Endothelial cell of umbilical vein (primary cell): ENCODE measurements around the gene ADGRL3. TPM values are rescaled to one million over a fixed set of nuclear protein-coding genes. Genes with fewer than 3 reads are reported as not detected.

Source experiments
- BruUV-seq: library from RNA; stranded (reverse); fragments of 400-500 nt; replicated peaks from 2 replicates; lab custom pipeline; 2021; lab: Mats Ljungman, UMichigan
- CTCF ChIA-PET: fragments of 300-600, 350-600 bp; sonication (Branson Sonifier 250); formaldehyde crosslinking; loops from one replicate; lab custom pipeline; 2021; ENCODE audit warnings: antibody characterized with exemption, inconsistent platforms; lab: Charles Lee
- POLR2A ChIA-PET: fragments of 300-600, 350-600 bp; sonication (Branson Sonifier 250); formaldehyde crosslinking; loops from one replicate; lab custom pipeline; 2021; ENCODE audit warnings: antibody characterized with exemption, inconsistent platforms; lab: Charles Lee
- DNase-seq: peaks from one replicate; pipeline ENCODE4 v3.0.0-alpha.2; 2011; ENCODE audit warnings: low read depth, low spot score
- FAIRE-seq: peaks from 2 replicates; lab custom pipeline; 2011; peaks lifted over from hg19 to GRCh38; lab: Jason Lieb, UNC
- H2AFZ ChIP-seq: 2 replicates; pipeline ENCODE4 v1.6.0; 2012; ENCODE audit warnings: low read depth, low read length, control low read depth, inconsistent platforms
- H3K27ac ChIP-seq: 2 replicates; pipeline ENCODE4 v1.5.1; 2011; ENCODE audit warnings: low read depth, mild to moderate bottlenecking, control low read depth, low read length, moderate library complexity; ENCODE audit not compliant: insufficient read depth
- H3K27me3 ChIP-seq, 2 experiments: 2 replicates each; pipeline versions ENCODE4 v1.6.0 to v1.6.1; 2011; ENCODE audit warnings: low read length in 2 of 2, mixed read lengths in 1 of 2; ENCODE audit not compliant: control insufficient read depth in 2 of 2, insufficient read depth in 2 of 2
- H3K36me3 ChIP-seq, 2 experiments: 2 replicates in 1 of 2; 3 replicates in 1 of 2; pipeline ENCODE4 v1.5.1; 2011; ENCODE audit warnings: low read length in 2 of 2, mild to moderate bottlenecking in 1 of 2, moderate library complexity in 1 of 2; ENCODE audit not compliant: control insufficient read depth in 2 of 2, insufficient read depth in 2 of 2; ENCODE audit errors: extremely low read depth in 1 of 2
- H3K4me1 ChIP-seq: 3 replicates; pipeline ENCODE4 v1.5.1; 2011; ENCODE audit warnings: mild to moderate bottlenecking, low read length; ENCODE audit not compliant: control insufficient read depth, insufficient read depth; ENCODE audit errors: extremely low read depth
- H3K4me2 ChIP-seq: 2 replicates; pipeline ENCODE4 v1.6.1; 2011; ENCODE audit warnings: low read length, control low read depth, mixed read lengths; ENCODE audit not compliant: insufficient read depth
- H3K4me3 ChIP-seq, 3 experiments: fragments of 200-600 bp in 1 of 3; sonication (generic), shearing (Covaris generic) in 1 of 3; replicated peaks in 1 of 3; 2 replicates each; pipeline ENCODE4 v1.5.1; 2011 to 2016; ENCODE audit warnings: control low read depth in 3 of 3, low read length in 3 of 3, mild to moderate bottlenecking in 2 of 3, inconsistent platforms in 1 of 3, low read depth in 1 of 3, moderate library complexity in 1 of 3; ENCODE audit not compliant: insufficient read depth in 1 of 3
- H3K79me2 ChIP-seq: 2 replicates; pipeline ENCODE4 v1.6.0; 2012; ENCODE audit warnings: low read length, inconsistent platforms; ENCODE audit not compliant: control insufficient read depth, insufficient read depth
- H3K9ac ChIP-seq: replicated peaks from 2 replicates; pipeline ENCODE3; 2011; ENCODE audit warnings: low read length, control low read depth; ENCODE audit not compliant: insufficient read depth; ENCODE audit errors: extremely low read depth
- H3K9me1 ChIP-seq: replicated peaks from 3 replicates; pipeline ENCODE4 v1.6.0; 2011; ENCODE audit warnings: mild to moderate bottlenecking, low read length; ENCODE audit not compliant: control insufficient read depth, insufficient read depth; ENCODE audit errors: extremely low read depth
- H3K9me3 ChIP-seq: replicated peaks from 2 replicates; pipeline ENCODE4 v1.5.1; 2012; ENCODE audit warnings: low read length, inconsistent platforms; ENCODE audit not compliant: control insufficient read depth, insufficient read depth
- H4K20me1 ChIP-seq: replicated peaks from 2 replicates; pipeline ENCODE3; 2011; ENCODE audit warnings: mild to moderate bottlenecking, low read length; ENCODE audit not compliant: control insufficient read depth, insufficient read depth; ENCODE audit errors: extremely low read depth
- CTCF ChIP-seq, 2 donors: IDR thresholded peaks; 1 replicate in 1 of 2; 2 replicates in 1 of 2; pipeline ENCODE4 v1.5.1; 2011; ENCODE audit warnings: low read length in 2 of 2, mild to moderate bottlenecking in 2 of 2, moderate library complexity in 2 of 2, control low read depth in 1 of 2, inconsistent platforms in 1 of 2, low read depth in 1 of 2; ENCODE audit not compliant: insufficient read depth in 1 of 2; ENCODE audit errors: extremely low read depth in 1 of 2
- EZH2 ChIP-seq: IDR thresholded peaks from 2 replicates; pipeline ENCODE4 v1.6.1; 2012; ENCODE audit warnings: borderline replicate concordance, low read depth, mild to moderate bottlenecking, moderate library complexity, low read length, inconsistent platforms; ENCODE audit not compliant: severe bottlenecking
- FOS ChIP-seq: IDR thresholded peaks from 2 replicates; pipeline ENCODE4 v1.6.1; 2011; ENCODE audit warnings: mild to moderate bottlenecking, low read length, moderate library complexity, borderline replicate concordance; ENCODE audit not compliant: insufficient read depth
- GATA2 ChIP-seq: IDR thresholded peaks from 2 replicates; pipeline ENCODE4 v1.7.0; 2011; ENCODE audit warnings: low read depth, mild to moderate bottlenecking, moderate library complexity, mixed read lengths, low read length; ENCODE audit not compliant: insufficient read length, insufficient read depth
- JUN ChIP-seq: IDR thresholded peaks from 2 replicates; pipeline ENCODE4 v1.6.1; 2011; ENCODE audit warnings: borderline replicate concordance, low read depth; ENCODE audit not compliant: insufficient read length, insufficient read depth
- MAX ChIP-seq: IDR thresholded peaks from 2 replicates; pipeline ENCODE4 v1.6.1; 2011; ENCODE audit not compliant: insufficient read depth, insufficient read length
- MYC ChIP-seq: IDR thresholded peaks from one replicate; pipeline ENCODE4 v1.6.1; 2011; ENCODE audit warnings: mild to moderate bottlenecking, low read depth, low read length
- POLR2A ChIP-seq: IDR thresholded peaks from 2 replicates; pipeline ENCODE4 v1.6.1; 2012; ENCODE audit warnings: low read depth, mild to moderate bottlenecking, control low read depth, low read length
- POLR2AphosphoS5 ChIP-seq: IDR thresholded peaks from 2 replicates; pipeline ENCODE4 v1.6.1; 2012; ENCODE audit warnings: low read depth, mild to moderate bottlenecking, control low read depth, low read length, moderate library complexity; ENCODE audit not compliant: insufficient read depth
- dilution Hi-C: fragments of 300-500 bp; cut with MboI; formaldehyde crosslinking; loops from one replicate; pipeline ENCODE4 v1.15.0; 2019; ENCODE audit warnings: low sequenced_read_pairs; ENCODE audit not compliant: extremely low pct_ligation_motif_present
- intact Hi-C: fragments of 100-400 bp; cut with micrococcal nuclease; formaldehyde crosslinking; loops from one replicate; pipeline ENCODE4 v1.10.0; 2022
- polyA plus RNA-seq, 4 experiments: library from polyadenylated mRNA; depleted of rRNA in 3 of 4; stranded (reverse) in 3 of 4; unstranded in 1 of 4; fragments of >200 nt; gene quantifications; 2 replicates each; pipeline versions ENCODE4 v1.2.1 to v1.2.3, GENCODE V29; 2011 to 2012; ENCODE audit warnings: missing spikeins in 1 of 4
- total RNA-seq: library from RNA; stranded (reverse); gene quantifications from 2 replicates; pipeline ENCODE4 v1.2.3, GENCODE V29; 2021

Gene ADGRL3
- total and polyA plus RNA-seq, 2 donors (not counting 3 experiments of a cell fraction or from before 2014, with no cell fraction given) = not detected

DNA sequence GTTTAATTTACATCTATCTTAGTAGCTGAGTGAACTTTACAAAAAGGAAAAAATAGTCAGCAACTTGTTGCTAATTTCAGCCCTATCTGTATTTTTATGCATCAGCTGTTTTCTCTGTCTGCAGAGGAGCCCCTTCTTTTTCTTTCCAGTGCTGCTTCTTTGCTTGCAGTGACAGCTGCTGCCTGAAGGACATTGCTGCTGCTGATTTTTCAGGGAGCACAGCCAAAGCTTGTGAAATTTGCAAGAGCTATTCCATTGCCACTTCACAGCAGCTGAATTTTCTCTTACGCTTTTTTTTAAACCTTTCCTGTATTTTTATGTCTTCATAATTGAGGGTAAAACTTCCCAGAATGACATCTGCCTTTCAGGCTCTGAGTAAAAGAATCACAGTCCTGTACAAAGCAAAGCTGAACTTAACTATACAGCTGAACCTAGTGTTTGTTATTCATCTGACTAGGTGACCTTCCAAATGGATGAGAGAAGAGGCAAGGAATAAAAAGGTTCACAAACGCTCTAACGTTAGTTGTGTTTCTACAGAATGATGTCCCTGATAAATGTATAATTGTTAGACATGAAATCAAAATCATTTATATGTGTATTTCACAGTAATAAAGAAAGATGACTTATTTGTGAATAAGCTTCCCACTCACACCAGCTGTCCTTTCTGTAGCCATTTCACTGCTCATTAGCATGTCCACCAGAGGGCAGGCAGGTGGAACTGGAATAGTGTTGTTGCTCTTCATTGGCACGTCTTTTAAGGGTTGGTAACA lies 541.4 kb downstream of the ADGRL3 start:
- H3K9me3 ChIP-seq = no peaks in the 10 kb centered on the region
- FAIRE-seq = no peak
- no TSS peak for BruUV-seq
- H4K20me1 ChIP-seq = no peaks in the 10 kb centered on the region
- TF ChIP-seq GATA2 (no peak), POLR2AphosphoS5 (no peak), FOS (no peak), JUN (no peak), EZH2 (no peak), MAX (no peak), MYC (no peak), POLR2A (no peak), CTCF (IDR thresholded peaks at IDR 0.05; ENCODE audit: extremely low read depth in 1 of 2, insufficient read depth in 1 of 2, low read depth in 1 of 2, low read length in 2 of 2) (no peak)
- intact Hi-C loops = no loop called here
- H3K4me2 ChIP-seq = no peak overlapping the region
- dilution Hi-C loops = no loop called here
- H3K9ac ChIP-seq = no peak overlapping the region
- CTCF ChIA-PET = no interaction called here
- H3K36me3 ChIP-seq = no peaks in the 10 kb centered on the region
- H2AFZ ChIP-seq = no peak overlapping the region
- H3K4me1 ChIP-seq = no peaks in the 10 kb centered on the region
- no peak overlapping the region for H3K27ac ChIP-seq
- no peak overlapping the region for H3K4me3 ChIP-seq
- H3K79me2 ChIP-seq = no peaks in the 10 kb centered on the region
- no peaks in the 10 kb centered on the region for H3K9me1 ChIP-seq
- POLR2A ChIA-PET = no interaction called here
- DNase-seq = no peak
- no peaks in the 10 kb centered on the region for H3K27me3 ChIP-seq
